Uterus (tissue), 4 donors: ENCODE results near the gene GNS. TPM values are rescaled to one million over a fixed set of nuclear protein-coding genes. Genes with fewer than 3 reads are reported as not detected.

Source experiments
- DNase-seq, 2 donors: peaks; one replicate each; pipeline ENCODE4 v3.0.0-alpha.2; 2019 to 2020
- H3K27ac ChIP-seq, 2 donors: fragments of 200-600 bp; sonication (generic); 1 replicate in 1 of 2; 2 replicates in 1 of 2; pipeline ENCODE4 v1.5.1; 2016 to 2018
- H3K27me3 ChIP-seq, 2 donors: fragments of 200-600 bp; sonication (generic); one replicate each; pipeline ENCODE4 v1.5.1; 2018 to 2019; ENCODE audit warnings: control low read depth in 1 of 2
- H3K36me3 ChIP-seq, 2 donors: fragments of 200-600 bp; sonication (generic); one replicate each; pipeline ENCODE4 v1.5.1; 2019; ENCODE audit warnings: control low read depth in 1 of 2
- H3K4me1 ChIP-seq, 2 donors: fragments of 200-600 bp; sonication (generic); one replicate each; pipeline ENCODE4 v1.5.1; 2018 to 2019; ENCODE audit warnings: control low read depth in 1 of 2
- H3K4me3 ChIP-seq, 2 donors: fragments of 200-600 bp; sonication (generic); 1 replicate in 1 of 2; 2 replicates in 1 of 2; pipeline ENCODE4 v1.5.1; 2018 to 2019; ENCODE audit warnings: mild to moderate bottlenecking in 1 of 2
- H3K9me3 ChIP-seq, 2 donors: fragments of 200-600 bp; sonication (generic); one replicate each; pipeline ENCODE4 v1.5.1; 2019; ENCODE audit warnings: control low read depth in 1 of 2
- CTCF ChIP-seq, 4 experiments: fragments of 200-600 bp in 2 of 4; fragments of 450-650 bp in 2 of 4; sonication (generic) in 2 of 4; IDR thresholded peaks; one replicate each; pipeline ENCODE4 v1.5.1; 2016 to 2019; ENCODE audit warnings: antibody characterized with exemption in 4 of 4, mild to moderate bottlenecking in 2 of 4, moderate library complexity in 1 of 4
- POLR2A ChIP-seq, 2 donors: fragments of 450-650 bp; IDR thresholded peaks; one replicate each; pipeline ENCODE4 v1.6.1; 2016; ENCODE audit warnings: antibody characterized with exemption in 2 of 2, mild to moderate bottlenecking in 1 of 2, moderate library complexity in 1 of 2
- intact Hi-C: fragments of 100-400 bp; cut with DNase I; formaldehyde crosslinking; loops from one replicate; pipeline ENCODE4 v1.15.1; 2023; ENCODE audit warnings: low total_unique reads
- total RNA-seq, 4 donors: library from RNA; depleted of rRNA in 3 of 4; stranded (reverse); fragments of >200 nt in 3 of 4; gene quantifications; one replicate each; pipeline versions ENCODE4 v1.1.0 to v1.2.4, GENCODE V29; 2014 to 2023
- donor health status: DM: yes; HTN: yes; CAD: no.

Gene GNS
- total RNA-seq, 4 donors from 2014 or later: 71.5 to 148 (median 116) TPM

- TF ChIP-seq POLR2A (IDR thresholded peaks at IDR 0.05): no peak
- Histone ChIP-seq H3K36me3 (no peaks in the 10 kb centered on the region), H3K4me1 (peaks cover 0 to 18% of the 10 kb centered on the region in 2 donors), H3K27ac (peak overlapping the region; percentile 79 to 91), H3K27me3 (no peaks in the 10 kb centered on the region), H3K4me3 (peak overlapping the region in 1 of 2 donors; percentile 7), H3K9me3 (no peaks in the 10 kb centered on the region)
- intact Hi-C loops: no loop called here
- DNase-seq: no peak
Observed at GRCh38 chr12:64666054-64666914, 92.9 kb downstream of the GNS start.

GRCh38 chr12:64665514-64665913 lies 93.7 kb downstream of the GNS start:
- Histone ChIP-seq H3K27me3 (no peaks in the 10 kb centered on the region), H3K4me3 (no peak overlapping the region), H3K27ac (peak overlapping the region; percentile 79 to 91), H3K4me1 (peaks cover 0 to 18% of the 10 kb centered on the region in 2 donors), H3K9me3 (no peaks in the 10 kb centered on the region), H3K36me3 (no peaks in the 10 kb centered on the region)
- TF ChIP-seq POLR2A (IDR thresholded peaks at IDR 0.05): no peak
- TF ChIP-seq CTCF (IDR thresholded peaks at IDR 0.05): no peak
- no peak for DNase-seq
- intact Hi-C loops: no loop called here

Other genes with a start within 250 kb of the GNS start
- gene RASSF3, start 148.9 kb downstream of the GNS start, total RNA-seq: 10 to 100 TPM; 17.7 to 64.7 (median 29.2) TPM
- 10 to 100 TPM in 2 of 4 donors, 1 to 10 TPM in 2; 3.2 to 14.8 (median 9.5) TPM for gene TBC1D30, start 65.2 kb upstream of the GNS start, total RNA-seq